Peyer's patch (tissue), 4 donors: ENCODE data around the gene TRIM63.

Experiments
- POLR2A ChIP-seq, 2 donors: fragments of 450-650 bp; IDR thresholded peaks; one replicate each; pipeline ENCODE4 v1.5.1; 2017; ENCODE audit warnings: antibody characterized with exemption in 2 of 2, mild to moderate bottlenecking in 2 of 2, moderate library complexity in 2 of 2
- TF ChIP-seq, protein P1 (sequence below), 6 experiments: fragments of 450-650 bp in 4 of 6; fragments of 200-600 bp in 2 of 6; sonication (generic) in 1 of 6; IDR thresholded peaks; one replicate each; pipeline ENCODE4 v1.5.1; 2017 to 2019; ENCODE audit warnings: antibody characterized with exemption in 6 of 6, mild to moderate bottlenecking in 3 of 6, moderate library complexity in 1 of 6

GRCh38 chr1:26044971-26045721 is 22.3 kb downstream of the TRIM63 start:
- TF ChIP-seq, protein P1, sequence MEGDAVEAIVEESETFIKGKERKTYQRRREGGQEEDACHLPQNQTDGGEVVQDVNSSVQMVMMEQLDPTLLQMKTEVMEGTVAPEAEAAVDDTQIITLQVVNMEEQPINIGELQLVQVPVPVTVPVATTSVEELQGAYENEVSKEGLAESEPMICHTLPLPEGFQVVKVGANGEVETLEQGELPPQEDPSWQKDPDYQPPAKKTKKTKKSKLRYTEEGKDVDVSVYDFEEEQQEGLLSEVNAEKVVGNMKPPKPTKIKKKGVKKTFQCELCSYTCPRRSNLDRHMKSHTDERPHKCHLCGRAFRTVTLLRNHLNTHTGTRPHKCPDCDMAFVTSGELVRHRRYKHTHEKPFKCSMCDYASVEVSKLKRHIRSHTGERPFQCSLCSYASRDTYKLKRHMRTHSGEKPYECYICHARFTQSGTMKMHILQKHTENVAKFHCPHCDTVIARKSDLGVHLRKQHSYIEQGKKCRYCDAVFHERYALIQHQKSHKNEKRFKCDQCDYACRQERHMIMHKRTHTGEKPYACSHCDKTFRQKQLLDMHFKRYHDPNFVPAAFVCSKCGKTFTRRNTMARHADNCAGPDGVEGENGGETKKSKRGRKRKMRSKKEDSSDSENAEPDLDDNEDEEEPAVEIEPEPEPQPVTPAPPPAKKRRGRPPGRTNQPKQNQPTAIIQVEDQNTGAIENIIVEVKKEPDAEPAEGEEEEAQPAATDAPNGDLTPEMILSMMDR (IDR thresholded peaks at IDR 0.05) = no peak
- TF ChIP-seq POLR2A (IDR thresholded peaks at IDR 0.05) = no peak
